ENCODE data around the gene NPL. TPM values are rescaled to one million over a fixed set of nuclear protein-coding genes. Genes with fewer than 3 reads are reported as not detected.

NPL gene
- total RNA-seq, 2 donors from 2014 or later, result 10.3 to 30.7 TPM

GRCh38 chr1:182862827-182863226 is 73.3 kb downstream of the NPL start:
- Histone ChIP-seq H3K4me3 (no peak overlapping the region), H3K4me1 (ENCODE audit: control insufficient read depth in 1 of 2, low read depth in 2 of 2) (no peaks in the 10 kb centered on the region), H3K9me3 (no peaks in the 10 kb centered on the region), H3K27ac (no peak overlapping the region), H3K27me3 (replicated peaks; ENCODE audit: insufficient read depth) (no peaks in the 10 kb centered on the region), H3K36me3 (peaks cover 61% of the 10 kb centered on the region)
- TF ChIP-seq CTCF (IDR thresholded peaks at IDR 0.05), result no peak
- ATAC-seq (ENCODE audit: insufficient number of reproducible peaks, low FRiP score, low read depth) (no peak), DNase-seq (ENCODE audit: low spot score) (no peak)

GRCh38 chr1:182863940-182864339 is 74.4 kb downstream of the NPL start:
- no peak for TF ChIP-seq CTCF (IDR thresholded peaks at IDR 0.05)
- H3K36me3 ChIP-seq, result peaks cover 57% of the 10 kb centered on the region
- H3K9me3 ChIP-seq, result no peaks in the 10 kb centered on the region
- H3K27ac ChIP-seq, result no peak overlapping the region
- H3K27me3 ChIP-seq (replicated peaks; ENCODE audit: insufficient read depth), result no peaks in the 10 kb centered on the region
- no peaks in the 10 kb centered on the region for H3K4me1 ChIP-seq (ENCODE audit: control insufficient read depth in 1 of 2, low read depth in 2 of 2)
- DNase-seq (ENCODE audit: low spot score), result no peak
- ATAC-seq (ENCODE audit: insufficient number of reproducible peaks, low FRiP score, low read depth), result no peak
- no peak overlapping the region for H3K4me3 ChIP-seq

GRCh38 chr1:182867861-182868260 is 78.3 kb downstream of the NPL start:
- Histone ChIP-seq H3K27ac (no peak overlapping the region), H3K36me3 (peaks cover 49% of the 10 kb centered on the region), H3K4me3 (no peak overlapping the region), H3K9me3 (no peaks in the 10 kb centered on the region), H3K4me1 (ENCODE audit: control insufficient read depth in 1 of 2, low read depth in 2 of 2) (no peaks in the 10 kb centered on the region), H3K27me3 (replicated peaks; ENCODE audit: insufficient read depth) (no peaks in the 10 kb centered on the region)
- no peak for TF ChIP-seq CTCF (IDR thresholded peaks at IDR 0.05)
- ATAC-seq (ENCODE audit: insufficient number of reproducible peaks, low FRiP score, low read depth), result no peak
- no peak for DNase-seq (ENCODE audit: low spot score)

- ATAC-seq (ENCODE audit: insufficient number of reproducible peaks, low FRiP score, low read depth), result no peak
- peaks cover 48% of the 10 kb centered on the region for H3K36me3 ChIP-seq
Observed at GRCh38 chr1:182869241-182869666, 79.7 kb downstream of the NPL start.

GRCh38 chr1:182872881-182873280 is 83.3 kb downstream of the NPL start:
- no peak for ATAC-seq (ENCODE audit: insufficient number of reproducible peaks, low FRiP score, low read depth)
- H3K36me3 ChIP-seq, result peaks cover 63% of the 10 kb centered on the region
- no peak for TF ChIP-seq CTCF (IDR thresholded peaks at IDR 0.05)

More at GRCh38 chr1:182869241-182869666, 79.7 kb downstream of the NPL start:
- Histone ChIP-seq H3K4me3 (no peak overlapping the region), H3K27me3 (replicated peaks; ENCODE audit: insufficient read depth) (no peaks in the 10 kb centered on the region), H3K27ac (no peak overlapping the region), H3K9me3 (no peaks in the 10 kb centered on the region), H3K4me1 (ENCODE audit: control insufficient read depth in 1 of 2, low read depth in 2 of 2) (no peaks in the 10 kb centered on the region)
- no peak for DNase-seq (ENCODE audit: low spot score)
- no peak for TF ChIP-seq CTCF (IDR thresholded peaks at IDR 0.05)

More at GRCh38 chr1:182872881-182873280, 83.3 kb downstream of the NPL start:
- no peaks in the 10 kb centered on the region for H3K9me3 ChIP-seq
- no peak overlapping the region for H3K4me3 ChIP-seq
- H3K4me1 ChIP-seq (ENCODE audit: control insufficient read depth in 1 of 2, low read depth in 2 of 2), result no peaks in the 10 kb centered on the region
- no peaks in the 10 kb centered on the region for H3K27me3 ChIP-seq (replicated peaks; ENCODE audit: insufficient read depth)
- no peak overlapping the region for H3K27ac ChIP-seq
- DNase-seq (ENCODE audit: low spot score), result no peak

Data from thoracic aorta (tissue), 2 donors.